GM19324 (cell line): ENCODE data around the gene LRP2.
A peak's percentile ranks its signal among the peaks of the same experiment; 100 is the strongest.
"Not testable (repeated sequence)": the region's sequence is repeated elsewhere in the genome, so short reads cannot be mapped to it uniquely, and the experiment has no call there.

Experiments used
- ATAC-seq: cut with Tn5 transposase; IDR thresholded peaks from one replicate; pipeline ENCODE4 v1.9.1; 2021; ENCODE audit warnings: mild to moderate bottlenecking, moderate library complexity; ENCODE audit not compliant: unreplicated experiment, low FRiP score

LRP2 gene

GRCh38 chr2:169362118-169362893 lies at the start of gene LRP2:
LRP2 (minus strand) TSS chr2:169362534; CDS start chr2:169362399, 135 bp downstream.
- ATAC-seq, result no peak

GRCh38 chr2:169406891-169407290 lies 44.6 kb upstream of the LRP2 start:
- no peak for ATAC-seq

- not testable (repeated sequence) for ATAC-seq
Measured at GRCh38 chr2:169399491-169399890, 37.2 kb upstream of the LRP2 start.

GRCh38 chr2:169397697-169398096 lies 35.4 kb upstream of the LRP2 start:
- ATAC-seq, result no peak

GRCh38 chr2:169395821-169396374 lies 33.6 kb upstream of the LRP2 start:
- no peak for ATAC-seq

GRCh38 chr2:169393068-169393590 lies 30.8 kb upstream of the LRP2 start:
- ATAC-seq, result no peak

GRCh38 chr2:169391236-169391635 lies 28.9 kb upstream of the LRP2 start:
- ATAC-seq, result no peak

- no peak for ATAC-seq
Measured at GRCh38 chr2:169388161-169388560, 25.8 kb upstream of the LRP2 start.

- no peak for ATAC-seq
Measured at GRCh38 chr2:169386722-169387121, 24.4 kb upstream of the LRP2 start.

GRCh38 chr2:169384816-169385215 lies 22.5 kb upstream of the LRP2 start:
- ATAC-seq, result no peak

- ATAC-seq, result no peak
Measured at GRCh38 chr2:169372561-169372960, 10.2 kb upstream of the LRP2 start.

GRCh38 chr2:169366066-169366465 lies 3.7 kb upstream of the LRP2 start:
- ATAC-seq, result no peak

- peak; percentile 62 for ATAC-seq
Measured at GRCh38 chr2:169365029-169365480, 2.7 kb upstream of the LRP2 start.

- no peak for ATAC-seq
Measured at GRCh38 chr2:169363560-169364150, 1.3 kb upstream of the LRP2 start.

- ATAC-seq, result no peak
Measured at GRCh38 chr2:169362894-169363559, 693 bp upstream of the LRP2 start.

- no peak for ATAC-seq
Measured at GRCh38 chr2:169361706-169362117, 622 bp downstream of the LRP2 start.

GRCh38 chr2:169360984-169361705 lies 1.2 kb downstream of the LRP2 start:
- ATAC-seq, result no peak

GRCh38 chr2:169358016-169358415 lies 4.3 kb downstream of the LRP2 start:
- ATAC-seq, result no peak

- ATAC-seq, result no peak
Measured at GRCh38 chr2:169354244-169354643, 8.1 kb downstream of the LRP2 start.

- no peak for ATAC-seq
Measured at GRCh38 chr2:169351725-169352124, 10.6 kb downstream of the LRP2 start.
